SK-N-SH treated with all-trans-retinoic acid at 6 μM for 48 hours (cell line): ENCODE measurements around the gene SLC38A3.

Experiments
- ATAC-seq: fragments of 200-7000 bp; cut with Tn5 transposase; 3 replicates; pipeline ENCODE4 v1.9.1; 2020; ENCODE audit warnings: mild to moderate bottlenecking, moderate library complexity
- ARNTL ChIP-seq: fragments of 450-650 bp; formaldehyde crosslinking; IDR thresholded peaks from 2 replicates; pipeline ENCODE4 v1.5.0; 2020; ENCODE audit warnings: low read depth, mild to moderate bottlenecking, moderate library complexity, borderline replicate concordance
- BACH2 ChIP-seq: fragments of 250-450 bp; sonication (Bioruptor Pico); IDR thresholded peaks from 2 replicates; pipeline ENCODE4 v1.9.0; 2021; ENCODE audit warnings: mild to moderate bottlenecking, borderline replicate concordance
- CSDC2 ChIP-seq: fragments of 250-450 bp; sonication (Bioruptor Pico); IDR thresholded peaks from 2 replicates; pipeline ENCODE4 v1.5.0; 2020; ENCODE audit warnings: mild to moderate bottlenecking, moderate library complexity
- ESRRG ChIP-seq: fragments of 250-450 bp; sonication (Bioruptor Pico); IDR thresholded peaks from 2 replicates; pipeline ENCODE4 v1.6.1; 2021; ENCODE audit warnings: mild to moderate bottlenecking
- GLIS3 ChIP-seq: fragments of 250-450 bp; sonication (Bioruptor Pico); IDR thresholded peaks from 2 replicates; pipeline ENCODE4 v1.5.0; 2020; ENCODE audit warnings: mild to moderate bottlenecking, moderate library complexity
- ISL1 ChIP-seq: fragments of 250-450 bp; sonication (Bioruptor Pico); IDR thresholded peaks from 2 replicates; pipeline ENCODE4 v2.1.2; 2022; ENCODE audit warnings: mild to moderate bottlenecking, moderate library complexity
- OSR1 ChIP-seq: fragments of 250-450 bp; sonication (Bioruptor Pico); IDR thresholded peaks from 2 replicates; pipeline ENCODE4 v1.8.0; 2022; ENCODE audit warnings: moderate library complexity, mild to moderate bottlenecking, inconsistent platforms
- RARB ChIP-seq: fragments of 250-450 bp; sonication (Bioruptor Pico); IDR thresholded peaks from 2 replicates; pipeline ENCODE4 v1.8.0; 2021; ENCODE audit warnings: mild to moderate bottlenecking, moderate library complexity
- SNAI2 ChIP-seq: fragments of 250-450 bp; sonication (Bioruptor Pico); IDR thresholded peaks from 2 replicates; pipeline ENCODE4 v1.5.0; 2020; ENCODE audit warnings: mild to moderate bottlenecking, moderate library complexity
- TCF4 ChIP-seq: fragments of 250-450 bp; sonication (Bioruptor Pico); IDR thresholded peaks from 2 replicates; pipeline ENCODE4 v1.8.0; 2021; ENCODE audit warnings: mild to moderate bottlenecking, moderate library complexity, borderline replicate concordance
- TOX ChIP-seq: fragments of 250-450 bp; sonication (Bioruptor Pico); IDR thresholded peaks from 2 replicates; pipeline ENCODE4 v1.8.0; 2021; ENCODE audit warnings: mild to moderate bottlenecking, moderate library complexity, borderline replicate concordance
- ZC3H10 ChIP-seq: fragments of 250-450 bp; sonication (Bioruptor Pico); IDR thresholded peaks from 2 replicates; pipeline ENCODE4 v1.5.1; 2021; ENCODE audit warnings: mild to moderate bottlenecking, moderate library complexity
- ZFP3 ChIP-seq: fragments of 250-450 bp; sonication (Bioruptor Pico); IDR thresholded peaks from 2 replicates; pipeline ENCODE4 v1.5.0; 2020; ENCODE audit warnings: mild to moderate bottlenecking, moderate library complexity
- ZFP30 ChIP-seq: fragments of 450-650 bp; formaldehyde crosslinking; IDR thresholded peaks from 2 replicates; pipeline ENCODE4 v1.5.0; 2022; ENCODE audit warnings: mild to moderate bottlenecking, moderate library complexity
- ZNF70 ChIP-seq: fragments of 450-650 bp; formaldehyde crosslinking; IDR thresholded peaks from 2 replicates; pipeline ENCODE4 v1.5.0; 2020; ENCODE audit warnings: mild to moderate bottlenecking, moderate library complexity
- ZNF8 ChIP-seq: fragments of 450-650 bp; formaldehyde crosslinking; IDR thresholded peaks from 2 replicates; pipeline ENCODE4 v1.5.0; 2020; ENCODE audit warnings: mild to moderate bottlenecking, moderate library complexity
- TF ChIP-seq, protein P1 (sequence below): fragments of 250-450 bp; sonication (Bioruptor Pico); IDR thresholded peaks from 2 replicates; pipeline ENCODE4 v1.8.0; 2020; ENCODE audit warnings: mild to moderate bottlenecking, moderate library complexity, borderline replicate concordance
- TF ChIP-seq, protein P2 (sequence below): fragments of 250-450 bp; sonication (Bioruptor Pico); IDR thresholded peaks from 2 replicates; pipeline ENCODE4 v1.8.0; 2021; ENCODE audit warnings: low read depth, mild to moderate bottlenecking, moderate library complexity, borderline replicate concordance
- TF ChIP-seq, protein P3 (sequence below): fragments of 250-450 bp; sonication (Bioruptor Pico); IDR thresholded peaks from 2 replicates; pipeline ENCODE4 v1.5.1; 2021; ENCODE audit warnings: mild to moderate bottlenecking, moderate library complexity
- TF ChIP-seq, protein P4 (sequence below): fragments of 250-450 bp; sonication (Bioruptor Pico); IDR thresholded peaks from 2 replicates; pipeline ENCODE4 v1.5.0; 2020; ENCODE audit warnings: mild to moderate bottlenecking, moderate library complexity
- TF ChIP-seq, protein P5 (sequence below): fragments of 250-450 bp; sonication (Bioruptor Pico); IDR thresholded peaks from 2 replicates; pipeline ENCODE4 v1.5.1; 2020; ENCODE audit warnings: low read depth, mild to moderate bottlenecking, moderate library complexity

SLC38A3 gene

DNA sequence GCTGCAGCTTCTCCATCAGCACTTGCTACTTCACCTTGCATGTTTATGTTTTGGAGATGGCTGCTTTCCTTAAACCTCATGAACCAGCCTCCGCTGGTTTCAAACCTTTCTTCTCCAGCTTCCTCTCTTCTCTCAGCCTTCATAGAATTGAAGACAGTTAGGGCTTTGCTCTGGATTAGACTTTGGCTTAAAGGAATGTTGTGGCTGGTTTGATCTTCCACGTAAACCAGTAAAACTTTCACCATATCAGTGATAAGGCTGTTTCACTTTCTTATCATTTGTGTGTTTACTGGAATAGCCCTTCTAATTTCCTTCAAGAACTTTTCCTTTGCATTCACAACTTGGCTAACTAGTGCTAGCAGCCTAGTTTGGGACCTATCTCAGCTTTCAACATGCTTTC lies 25.4 kb upstream of the SLC38A3 start:
- ATAC-seq = no peak
- TF ChIP-seq, protein P1, sequence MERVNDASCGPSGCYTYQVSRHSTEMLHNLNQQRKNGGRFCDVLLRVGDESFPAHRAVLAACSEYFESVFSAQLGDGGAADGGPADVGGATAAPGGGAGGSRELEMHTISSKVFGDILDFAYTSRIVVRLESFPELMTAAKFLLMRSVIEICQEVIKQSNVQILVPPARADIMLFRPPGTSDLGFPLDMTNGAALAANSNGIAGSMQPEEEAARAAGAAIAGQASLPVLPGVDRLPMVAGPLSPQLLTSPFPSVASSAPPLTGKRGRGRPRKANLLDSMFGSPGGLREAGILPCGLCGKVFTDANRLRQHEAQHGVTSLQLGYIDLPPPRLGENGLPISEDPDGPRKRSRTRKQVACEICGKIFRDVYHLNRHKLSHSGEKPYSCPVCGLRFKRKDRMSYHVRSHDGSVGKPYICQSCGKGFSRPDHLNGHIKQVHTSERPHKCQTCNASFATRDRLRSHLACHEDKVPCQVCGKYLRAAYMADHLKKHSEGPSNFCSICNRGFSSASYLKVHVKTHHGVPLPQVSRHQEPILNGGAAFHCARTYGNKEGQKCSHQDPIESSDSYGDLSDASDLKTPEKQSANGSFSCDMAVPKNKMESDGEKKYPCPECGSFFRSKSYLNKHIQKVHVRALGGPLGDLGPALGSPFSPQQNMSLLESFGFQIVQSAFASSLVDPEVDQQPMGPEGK = no peak
- TF ChIP-seq ARNTL (CRISPR knock-in tag) = no peak

DNA sequence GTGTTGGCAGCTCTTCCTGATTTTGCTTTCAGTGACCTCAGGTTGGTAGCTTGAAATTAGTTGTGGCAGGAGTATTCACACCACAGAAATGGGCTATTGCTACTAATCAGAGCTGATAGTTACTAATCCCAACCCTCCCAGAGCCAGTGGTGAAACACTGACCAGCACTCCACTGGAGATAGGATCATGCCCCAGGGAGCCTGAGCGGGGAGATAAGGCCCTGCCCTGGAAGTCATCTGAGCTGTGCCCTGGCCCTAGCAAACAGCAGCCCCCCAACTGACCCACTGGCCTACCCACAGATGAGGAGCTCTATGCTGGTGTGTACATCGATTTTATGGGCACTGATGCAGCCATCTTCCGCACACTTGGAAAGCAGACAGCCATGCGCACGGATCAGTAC lies 23.1 kb upstream of the SLC38A3 start:
- no peak for ATAC-seq
- no peak for TF ChIP-seq RARB (CRISPR knock-in tag)
- no peak for TF ChIP-seq TCF4 (CRISPR knock-in tag)
- TF ChIP-seq SNAI2 = no peak
- no peak for TF ChIP-seq OSR1 (CRISPR knock-in tag)
- TF ChIP-seq GLIS3 = no peak
- no peak for TF ChIP-seq BACH2
- TF ChIP-seq ZC3H10 (CRISPR knock-in tag) = no peak
- no peak for TF ChIP-seq ESRRG (CRISPR knock-in tag)
- TF ChIP-seq ZFP3 = no peak
- TF ChIP-seq, protein P2, sequence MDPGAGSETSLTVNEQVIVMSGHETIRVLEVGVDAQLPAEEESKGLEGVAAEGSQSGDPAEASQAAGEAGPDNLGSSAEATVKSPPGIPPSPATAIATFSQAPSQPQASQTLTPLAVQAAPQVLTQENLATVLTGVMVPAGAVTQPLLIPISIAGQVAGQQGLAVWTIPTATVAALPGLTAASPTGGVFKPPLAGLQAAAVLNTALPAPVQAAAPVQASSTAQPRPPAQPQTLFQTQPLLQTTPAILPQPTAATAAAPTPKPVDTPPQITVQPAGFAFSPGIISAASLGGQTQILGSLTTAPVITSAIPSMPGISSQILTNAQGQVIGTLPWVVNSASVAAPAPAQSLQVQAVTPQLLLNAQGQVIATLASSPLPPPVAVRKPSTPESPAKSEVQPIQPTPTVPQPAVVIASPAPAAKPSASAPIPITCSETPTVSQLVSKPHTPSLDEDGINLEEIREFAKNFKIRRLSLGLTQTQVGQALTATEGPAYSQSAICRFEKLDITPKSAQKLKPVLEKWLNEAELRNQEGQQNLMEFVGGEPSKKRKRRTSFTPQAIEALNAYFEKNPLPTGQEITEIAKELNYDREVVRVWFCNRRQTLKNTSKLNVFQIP (CRISPR knock-in tag) = no peak
- TF ChIP-seq, protein P1 = no peak
- no peak for TF ChIP-seq ZNF70 (CRISPR knock-in tag)
- TF ChIP-seq, protein P3, sequence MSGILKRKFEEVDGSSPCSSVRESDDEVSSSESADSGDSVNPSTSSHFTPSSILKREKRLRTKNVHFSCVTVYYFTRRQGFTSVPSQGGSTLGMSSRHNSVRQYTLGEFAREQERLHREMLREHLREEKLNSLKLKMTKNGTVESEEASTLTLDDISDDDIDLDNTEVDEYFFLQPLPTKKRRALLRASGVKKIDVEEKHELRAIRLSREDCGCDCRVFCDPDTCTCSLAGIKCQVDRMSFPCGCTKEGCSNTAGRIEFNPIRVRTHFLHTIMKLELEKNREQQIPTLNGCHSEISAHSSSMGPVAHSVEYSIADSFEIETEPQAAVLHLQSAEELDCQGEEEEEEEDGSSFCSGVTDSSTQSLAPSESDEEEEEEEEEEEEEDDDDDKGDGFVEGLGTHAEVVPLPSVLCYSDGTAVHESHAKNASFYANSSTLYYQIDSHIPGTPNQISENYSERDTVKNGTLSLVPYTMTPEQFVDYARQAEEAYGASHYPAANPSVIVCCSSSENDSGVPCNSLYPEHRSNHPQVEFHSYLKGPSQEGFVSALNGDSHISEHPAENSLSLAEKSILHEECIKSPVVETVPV = no peak
- no peak for TF ChIP-seq TOX (CRISPR knock-in tag)
- TF ChIP-seq ZFP30 (CRISPR knock-in tag) = no peak
- TF ChIP-seq, protein P4, sequence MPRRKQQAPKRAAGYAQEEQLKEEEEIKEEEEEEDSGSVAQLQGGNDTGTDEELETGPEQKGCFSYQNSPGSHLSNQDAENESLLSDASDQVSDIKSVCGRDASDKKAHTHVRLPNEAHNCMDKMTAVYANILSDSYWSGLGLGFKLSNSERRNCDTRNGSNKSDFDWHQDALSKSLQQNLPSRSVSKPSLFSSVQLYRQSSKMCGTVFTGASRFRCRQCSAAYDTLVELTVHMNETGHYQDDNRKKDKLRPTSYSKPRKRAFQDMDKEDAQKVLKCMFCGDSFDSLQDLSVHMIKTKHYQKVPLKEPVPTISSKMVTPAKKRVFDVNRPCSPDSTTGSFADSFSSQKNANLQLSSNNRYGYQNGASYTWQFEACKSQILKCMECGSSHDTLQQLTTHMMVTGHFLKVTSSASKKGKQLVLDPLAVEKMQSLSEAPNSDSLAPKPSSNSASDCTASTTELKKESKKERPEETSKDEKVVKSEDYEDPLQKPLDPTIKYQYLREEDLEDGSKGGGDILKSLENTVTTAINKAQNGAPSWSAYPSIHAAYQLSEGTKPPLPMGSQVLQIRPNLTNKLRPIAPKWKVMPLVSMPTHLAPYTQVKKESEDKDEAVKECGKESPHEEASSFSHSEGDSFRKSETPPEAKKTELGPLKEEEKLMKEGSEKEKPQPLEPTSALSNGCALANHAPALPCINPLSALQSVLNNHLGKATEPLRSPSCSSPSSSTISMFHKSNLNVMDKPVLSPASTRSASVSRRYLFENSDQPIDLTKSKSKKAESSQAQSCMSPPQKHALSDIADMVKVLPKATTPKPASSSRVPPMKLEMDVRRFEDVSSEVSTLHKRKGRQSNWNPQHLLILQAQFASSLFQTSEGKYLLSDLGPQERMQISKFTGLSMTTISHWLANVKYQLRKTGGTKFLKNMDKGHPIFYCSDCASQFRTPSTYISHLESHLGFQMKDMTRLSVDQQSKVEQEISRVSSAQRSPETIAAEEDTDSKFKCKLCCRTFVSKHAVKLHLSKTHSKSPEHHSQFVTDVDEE (CRISPR knock-in tag) = no peak

DNA sequence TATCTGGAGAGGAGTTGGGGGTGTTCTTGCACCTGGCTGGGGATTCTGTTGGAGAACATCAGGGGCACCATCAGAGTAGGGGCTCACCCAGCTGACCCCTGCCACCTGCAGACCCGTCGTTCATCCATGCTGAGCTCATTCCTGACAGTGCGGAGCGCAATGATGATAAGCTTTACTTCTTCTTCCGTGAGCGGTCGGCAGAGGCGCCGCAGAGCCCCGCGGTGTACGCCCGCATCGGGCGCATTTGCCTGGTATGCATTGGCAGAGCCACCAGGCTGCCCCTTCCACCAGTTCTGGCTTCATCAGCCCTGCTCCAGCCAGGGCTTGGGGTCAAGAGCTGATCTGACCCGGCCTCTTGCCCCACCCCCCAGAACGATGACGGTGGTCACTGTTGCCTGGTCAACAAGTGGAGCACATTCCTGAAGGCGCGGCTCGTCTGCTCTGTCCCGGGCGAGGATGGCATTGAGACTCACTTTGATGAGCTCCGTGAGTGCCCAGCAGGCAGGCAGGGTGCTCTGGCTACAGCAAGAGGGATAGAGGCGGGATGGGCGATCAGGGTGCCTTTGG lies 22.5 kb upstream of the SLC38A3 start:
- ATAC-seq = no peak
- TF ChIP-seq CSDC2 (CRISPR knock-in tag) = no peak
- TF ChIP-seq RARB (CRISPR knock-in tag) = no peak
- TF ChIP-seq ZNF70 (CRISPR knock-in tag) = no peak
- no peak for TF ChIP-seq ISL1
- no peak for TF ChIP-seq TOX (CRISPR knock-in tag)
- no peak for TF ChIP-seq TCF4 (CRISPR knock-in tag)
- no peak for TF ChIP-seq ZNF8 (CRISPR knock-in tag)
- no peak for TF ChIP-seq ARNTL (CRISPR knock-in tag)
- TF ChIP-seq GLIS3 = no peak
- TF ChIP-seq, protein P5, sequence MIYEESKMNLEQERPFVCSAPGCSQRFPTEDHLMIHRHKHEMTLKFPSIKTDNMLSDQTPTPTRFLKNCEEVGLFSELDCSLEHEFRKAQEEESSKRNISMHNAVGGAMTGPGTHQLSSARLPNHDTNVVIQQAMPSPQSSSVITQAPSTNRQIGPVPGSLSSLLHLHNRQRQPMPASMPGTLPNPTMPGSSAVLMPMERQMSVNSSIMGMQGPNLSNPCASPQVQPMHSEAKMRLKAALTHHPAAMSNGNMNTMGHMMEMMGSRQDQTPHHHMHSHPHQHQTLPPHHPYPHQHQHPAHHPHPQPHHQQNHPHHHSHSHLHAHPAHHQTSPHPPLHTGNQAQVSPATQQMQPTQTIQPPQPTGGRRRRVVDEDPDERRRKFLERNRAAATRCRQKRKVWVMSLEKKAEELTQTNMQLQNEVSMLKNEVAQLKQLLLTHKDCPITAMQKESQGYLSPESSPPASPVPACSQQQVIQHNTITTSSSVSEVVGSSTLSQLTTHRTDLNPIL = no peak
